ENCODE data around the gene ELMOD1.

- TF ChIP-seq CTCF (conservative IDR thresholded peaks at IDR 0.05; ENCODE audit: low read depth in 2 of 2), result no peak
- TF ChIP-seq EZH2 (IDR thresholded peaks at IDR 0.05; ENCODE audit: low read depth, unreplicated experiment), result peak; percentile 11
- TF ChIP-seq POLR2AphosphoS5 (IDR thresholded peaks at IDR 0.05; ENCODE audit: low read depth), result no peak
- TF ChIP-seq CREB1 (CRISPR knock-in tag; IDR thresholded peaks at IDR 0.05; ENCODE audit: low read depth), result no peak
- TF ChIP-seq EZH2phosphoT487 (IDR thresholded peaks at IDR 0.05; ENCODE audit: unreplicated experiment), result no peak
- no peak for TF ChIP-seq ETS1 (IDR thresholded peaks at IDR 0.05)
- no peak for TF ChIP-seq REST (IDR thresholded peaks at IDR 0.05; ENCODE audit: unreplicated experiment)
- no peak for TF ChIP-seq JUNB (IDR thresholded peaks at IDR 0.05; ENCODE audit: unreplicated experiment)
Measured at GRCh38 chr11:107592231-107592590, 1.3 kb downstream of the ELMOD1 start.

Data from GM23338 (cell line).